ENCODE measurements around the gene DEPDC4.

The DEPDC4 gene

GRCh38 chr12:100200463-100201181, 66.3 kb downstream of the DEPDC4 start, which contains the start of gene ACTR6:
Gene ACTR6, plus strand, starts transcription at chr12:100200815. Its CDS starts 37 bp downstream, at chr12:100200852.
- Histone ChIP-seq H3K79me2 (ENCODE audit: low read length) (peaks cover 25% of the 10 kb centered on the region), H3K4me3 (ENCODE audit: low read length) (peak within 1 kb of the TSS; percentile 88), H3K27ac (ENCODE audit: low read length) (peak within 1 kb of the TSS; percentile 57), H4K20me1 (ENCODE audit: insufficient read depth, low read length) (no peaks in the 10 kb centered on the region), H3K4me1 (ENCODE audit: low read length) (peaks cover 3% of the 10 kb centered on the region; the same call in 1 of the 2 replicates), H3K36me3 (replicated peaks; ENCODE audit: low read depth, low read length) (no peaks in the 10 kb centered on the region), H3K27me3 (ENCODE audit: low read depth, low read length) (no peaks in the 10 kb centered on the region), H2AFZ (ENCODE audit: low read depth, low read length) (peak within 1 kb of the TSS; percentile 81), H3K9ac (ENCODE audit: low read length) (peak within 1 kb of the TSS; percentile 85), H3K4me2 (ENCODE audit: low read length) (peak within 1 kb of the TSS; percentile 91), H3K9me3 (ENCODE audit: insufficient read depth, low read length) (no peaks in the 10 kb centered on the region)
- TF ChIP-seq EZH2phosphoT487 (IDR thresholded peaks at IDR 0.05; ENCODE audit: low read depth) = no peak
- TF ChIP-seq CTCF (IDR thresholded peaks at IDR 0.05; ENCODE audit: low read depth, low read length) = no peak

GRCh38 chr12:100199347-100200149, 67.3 kb downstream of the DEPDC4 start:
- no peak for TF ChIP-seq CTCF (IDR thresholded peaks at IDR 0.05; ENCODE audit: low read depth, low read length)
- TF ChIP-seq EZH2phosphoT487 (IDR thresholded peaks at IDR 0.05; ENCODE audit: low read depth) = no peak
- H3K4me2 ChIP-seq (ENCODE audit: low read length) = peak overlapping the region; percentile 91
- H3K27ac ChIP-seq (ENCODE audit: low read length) = peak overlapping the region; percentile 57
- peak overlapping the region; percentile 73 for H3K9ac ChIP-seq (ENCODE audit: low read length)
- H2AFZ ChIP-seq (ENCODE audit: low read depth, low read length) = peak overlapping the region; percentile 68; the same call in 1 of the 2 replicates
- no peaks in the 10 kb centered on the region for H3K27me3 ChIP-seq (ENCODE audit: low read depth, low read length)
- H3K79me2 ChIP-seq (ENCODE audit: low read length) = peaks cover 25% of the 10 kb centered on the region
- H3K4me3 ChIP-seq (ENCODE audit: low read length) = peak overlapping the region; percentile 88
- peaks cover 3% of the 10 kb centered on the region; the same call in 1 of the 2 replicates for H3K4me1 ChIP-seq (ENCODE audit: low read length)
- H3K36me3 ChIP-seq (replicated peaks; ENCODE audit: low read depth, low read length) = peaks cover 3% of the 10 kb centered on the region
- no peaks in the 10 kb centered on the region for H4K20me1 ChIP-seq (ENCODE audit: insufficient read depth, low read length)
- H3K9me3 ChIP-seq (ENCODE audit: insufficient read depth, low read length) = no peaks in the 10 kb centered on the region

GRCh38 chr12:100199023-100199346, 67.9 kb downstream of the DEPDC4 start:
- Histone ChIP-seq H3K9me3 (ENCODE audit: insufficient read depth, low read length) (no peaks in the 10 kb centered on the region), H3K4me3 (ENCODE audit: low read length) (peak overlapping the region; percentile 88), H3K4me1 (ENCODE audit: low read length) (peaks cover 3% of the 10 kb centered on the region; the same call in 1 of the 2 replicates), H4K20me1 (ENCODE audit: insufficient read depth, low read length) (0 out of 2 replicates have a peak, but pooled peaks cover under 1% of the 10 kb centered on the region), H3K36me3 (replicated peaks; ENCODE audit: low read depth, low read length) (peaks cover 3% of the 10 kb centered on the region), H3K27ac (ENCODE audit: low read length) (no peak overlapping the region), H3K27me3 (ENCODE audit: low read depth, low read length) (no peaks in the 10 kb centered on the region), H3K9ac (ENCODE audit: low read length) (peak overlapping the region; percentile 73), H3K4me2 (ENCODE audit: low read length) (peak overlapping the region; percentile 91), H2AFZ (ENCODE audit: low read depth, low read length) (peak overlapping the region; percentile 68; the same call in 1 of the 2 replicates), H3K79me2 (ENCODE audit: low read length) (peaks cover 25% of the 10 kb centered on the region)
- TF ChIP-seq CTCF (IDR thresholded peaks at IDR 0.05; ENCODE audit: low read depth, low read length) (no peak), EZH2phosphoT487 (IDR thresholded peaks at IDR 0.05; ENCODE audit: low read depth) (no peak)

- Histone ChIP-seq H4K20me1 (ENCODE audit: insufficient read depth, low read length) (0 out of 2 replicates have a peak, but pooled peaks cover 2% of the 10 kb centered on the region), H3K27ac (ENCODE audit: low read length) (no peak overlapping the region), H3K4me2 (ENCODE audit: low read length) (no peak overlapping the region), H3K9ac (ENCODE audit: low read length) (no peak overlapping the region), H3K36me3 (replicated peaks; ENCODE audit: low read depth, low read length) (peaks cover 3% of the 10 kb centered on the region), H2AFZ (ENCODE audit: low read depth, low read length) (no peak overlapping the region), H3K79me2 (ENCODE audit: low read length) (peaks cover 18% of the 10 kb centered on the region), H3K4me1 (ENCODE audit: low read length) (peaks cover 3% of the 10 kb centered on the region; the same call in 1 of the 2 replicates), H3K27me3 (ENCODE audit: low read depth, low read length) (no peaks in the 10 kb centered on the region), H3K4me3 (ENCODE audit: low read length) (no peak overlapping the region), H3K9me3 (ENCODE audit: insufficient read depth, low read length) (no peaks in the 10 kb centered on the region)
- TF ChIP-seq EZH2phosphoT487 (IDR thresholded peaks at IDR 0.05; ENCODE audit: low read depth) (no peak), CTCF (IDR thresholded peaks at IDR 0.05; ENCODE audit: low read depth, low read length) (no peak)
Measured at GRCh38 chr12:100197486-100197885, 69.4 kb downstream of the DEPDC4 start.

Measured in OCI-LY3 (cell line).